GM19238 (cell line): ENCODE measurements around the gene ZNF717.
"Not testable (repeated sequence)": the region's sequence is repeated elsewhere in the genome, so short reads cannot be mapped to it uniquely, and the experiment has no call there.

Experiments
- DNase-seq: peaks from one replicate; pipeline ENCODE4 v3.0.0; 2011; ENCODE audit warnings: low spot score; ENCODE audit not compliant: insufficient read length

ZNF717 gene

DNA sequence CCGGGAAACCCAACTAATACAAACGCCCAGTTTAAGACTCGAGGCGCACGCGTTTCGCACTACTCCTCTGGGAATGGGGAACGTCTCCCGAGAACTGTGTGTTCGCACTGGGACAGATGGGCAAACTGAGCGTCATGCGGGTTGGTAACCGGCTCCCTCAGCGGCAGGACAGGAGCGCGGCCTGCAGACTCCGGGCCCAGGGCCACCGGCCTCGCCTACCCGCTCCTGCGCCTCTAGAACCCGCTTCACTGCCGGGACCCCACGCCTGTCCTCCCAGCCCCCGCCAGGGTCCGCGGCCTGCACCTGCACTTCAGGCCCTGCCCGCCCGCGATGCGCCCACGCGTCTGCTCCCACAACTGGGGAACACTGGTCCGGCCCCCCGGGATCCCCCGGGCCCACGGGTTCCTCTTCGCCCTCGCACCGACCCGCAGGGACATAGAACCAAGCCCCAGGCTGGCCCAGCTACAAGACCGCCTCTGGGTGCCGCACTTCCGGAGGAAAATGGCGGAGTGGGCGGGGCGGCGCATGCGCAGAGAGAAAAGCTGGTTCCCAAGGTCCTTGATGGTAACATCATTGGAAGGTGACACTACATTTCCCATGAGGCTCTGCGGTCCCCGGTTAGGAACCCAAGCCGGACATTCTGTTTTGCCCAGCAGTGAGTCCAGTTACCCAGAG is at the start of gene ZNF717:
ZNF717 (minus strand) TSS at position 469 of the 675 bp plus-strand sequence. CDS start 2,187 bp downstream, outside the sequence.
- DNase-seq: not testable (repeated sequence)

GRCh38 chr3:75831076-75831475 is 45.7 kb upstream of the ZNF717 start:
- DNase-seq: not testable (repeated sequence)

DNA sequence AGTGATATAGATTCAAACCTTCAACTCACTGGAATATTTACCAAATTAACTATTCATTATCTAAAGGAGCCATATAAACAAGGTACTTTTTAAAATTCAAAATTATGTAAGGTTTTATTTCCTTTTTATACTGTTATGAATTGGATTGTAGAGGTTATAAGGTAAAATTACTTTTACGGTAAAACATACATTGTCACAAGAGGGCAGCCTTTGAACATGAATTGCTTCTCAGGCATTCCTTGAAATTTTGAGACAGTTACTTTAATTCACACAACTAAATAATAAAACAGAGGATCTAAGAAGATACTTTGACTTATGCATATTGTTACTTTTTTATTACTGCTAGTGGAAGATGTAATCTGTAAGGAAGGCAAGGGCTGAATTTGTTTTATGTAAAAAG is 32.7 kb upstream of the ZNF717 start:
- DNase-seq: not testable (repeated sequence)

DNA sequence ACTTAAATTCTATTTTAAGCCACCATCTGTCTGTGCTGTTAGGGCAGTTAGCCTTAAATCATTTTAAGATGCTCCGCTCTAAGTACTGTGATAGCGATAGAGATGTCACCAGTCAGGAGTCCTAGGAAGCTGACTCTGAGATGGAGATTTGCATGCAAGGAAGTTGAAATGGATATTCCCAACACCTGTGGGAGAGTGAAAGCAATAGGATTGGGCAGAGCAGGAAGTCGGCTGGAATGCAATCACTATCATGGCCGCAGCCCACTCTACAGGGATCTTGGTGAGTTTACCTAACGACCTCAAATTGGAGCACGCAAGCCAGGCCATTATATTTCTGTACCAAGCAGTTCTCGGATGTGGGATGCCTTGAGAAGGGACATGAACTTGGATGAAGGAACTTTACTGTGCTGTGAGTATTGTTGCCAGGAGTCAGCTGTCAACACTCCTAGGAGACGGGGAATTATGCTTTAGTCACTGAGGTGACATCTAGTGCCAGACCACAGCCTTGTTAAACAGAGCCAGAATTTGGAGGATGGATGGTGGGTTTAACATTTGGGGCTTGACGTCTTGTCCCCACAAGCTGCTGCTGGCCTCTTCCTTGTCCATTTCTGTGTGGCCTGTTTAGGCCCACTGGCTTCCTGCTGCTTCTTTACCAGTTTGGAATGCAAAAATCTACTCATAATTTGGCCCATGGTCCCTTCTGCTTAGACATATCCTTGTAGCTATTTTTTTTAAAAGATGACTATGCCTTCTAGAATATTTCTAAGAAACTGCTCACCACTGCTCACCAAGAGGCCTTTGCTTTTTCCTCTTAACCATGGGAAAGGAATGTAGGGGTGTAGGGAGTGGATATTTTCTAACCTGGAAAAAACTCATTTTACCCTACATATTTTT is 31.2 kb upstream of the ZNF717 start:
- not testable (repeated sequence) for DNase-seq

DNA sequence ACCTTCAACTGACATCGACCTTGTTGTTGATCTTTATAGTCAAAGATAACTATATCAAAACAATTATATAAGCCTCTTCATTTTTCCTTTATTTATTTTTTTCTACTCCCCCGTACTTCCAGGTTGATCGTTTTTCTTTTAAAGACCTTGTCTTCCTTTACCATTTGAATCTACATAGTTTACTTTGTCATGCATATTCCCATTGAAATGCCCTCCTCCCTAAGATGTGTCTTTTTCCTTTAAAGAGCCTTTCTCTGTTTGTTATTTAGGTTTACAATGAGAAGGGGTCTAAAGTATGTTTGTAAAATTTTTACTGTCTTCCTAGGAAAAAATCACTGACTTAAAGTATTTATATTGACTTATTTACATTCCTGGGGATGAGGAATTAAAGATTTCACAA is 29.4 kb upstream of the ZNF717 start:
- DNase-seq: no peak

DNA sequence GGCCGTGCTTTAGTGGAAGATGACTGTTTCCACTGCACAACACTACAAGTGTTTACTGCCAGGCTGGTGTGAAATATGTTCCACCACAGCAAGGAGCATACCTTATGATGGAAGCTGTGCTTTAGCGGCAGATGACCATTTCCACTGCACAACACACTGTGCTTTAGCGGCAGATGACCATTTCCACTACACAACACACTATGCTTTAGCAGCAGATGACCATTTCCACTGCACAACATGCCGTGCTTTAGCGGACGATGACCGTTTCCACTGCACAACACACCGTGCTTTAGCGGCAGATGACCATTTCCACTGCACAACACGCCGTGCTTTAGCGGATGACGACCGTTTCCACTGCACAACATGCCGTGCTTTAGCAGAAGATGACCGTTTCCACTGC is 2.8 kb downstream of the ZNF717 start:
- no peak for DNase-seq

GRCh38 chr3:75781079-75781745 is 4.1 kb downstream of the ZNF717 start:
- no peak for DNase-seq

- DNase-seq: not testable (repeated sequence)
Observed at GRCh38 chr3:75777742-75778141, 7.6 kb downstream of the ZNF717 start.

DNA sequence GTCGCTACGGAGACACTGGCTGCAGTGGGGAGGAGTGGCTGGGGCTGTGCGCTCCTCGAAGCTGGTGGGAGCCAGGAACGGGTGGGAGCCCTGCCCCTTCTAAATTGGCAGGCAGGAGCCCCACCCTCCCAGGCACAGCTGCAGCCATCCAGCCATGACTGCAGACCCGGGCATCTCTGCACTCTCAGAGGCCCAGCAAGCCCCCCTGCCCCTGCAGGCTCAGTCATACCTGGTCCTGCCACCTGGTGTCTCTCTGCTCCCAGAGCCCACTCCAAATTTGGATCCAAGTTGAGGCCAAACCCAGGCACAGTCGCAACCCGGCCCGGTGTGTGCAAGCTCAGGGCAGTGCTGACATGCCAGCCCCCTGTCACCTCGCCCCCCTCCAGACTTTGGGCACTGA is 13.7 kb downstream of the ZNF717 start:
- not testable (repeated sequence) for DNase-seq

GRCh38 chr3:75768303-75769017 is 16.9 kb downstream of the ZNF717 start:
- DNase-seq: no peak

DNA sequence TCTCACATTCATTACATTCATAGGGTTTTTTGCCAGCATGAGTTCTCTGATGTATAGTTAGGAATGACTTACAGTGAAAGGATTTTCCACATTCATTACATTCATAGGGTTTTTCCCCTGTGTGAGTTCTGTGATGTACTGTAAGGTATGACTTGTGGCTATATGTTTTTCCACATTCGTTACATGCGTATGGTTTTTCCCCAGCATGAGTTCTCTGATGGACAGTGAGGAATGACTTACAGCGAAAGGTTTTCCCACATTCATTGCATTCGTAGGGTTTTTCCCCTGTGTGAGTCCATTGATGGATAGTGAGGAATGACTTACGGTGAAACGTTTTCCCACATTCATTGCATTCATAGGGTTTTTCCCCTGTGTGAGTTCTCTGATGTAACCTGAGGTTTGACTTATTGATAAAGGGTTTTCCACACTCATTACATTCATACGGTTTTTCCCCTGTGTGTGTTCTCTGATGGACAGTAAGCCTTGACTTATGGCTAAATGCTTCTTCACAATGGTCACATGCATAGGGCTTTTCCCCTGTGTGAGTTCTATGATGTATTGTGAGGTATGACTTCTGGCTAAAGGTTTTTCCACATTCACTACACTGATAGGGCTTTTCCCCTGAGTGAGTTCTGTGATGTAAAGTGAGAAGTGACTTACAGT is 47.4 kb downstream of the ZNF717 start:
- DNase-seq: no peak

GRCh38 chr3:75727985-75728384 is 57.4 kb downstream of the ZNF717 start:
- no peak for DNase-seq

- DNase-seq: no peak
Observed at GRCh38 chr3:75692061-75692460, 93.3 kb downstream of the ZNF717 start.

- DNase-seq: no peak
Observed at GRCh38 chr3:75687323-75687722, 98.0 kb downstream of the ZNF717 start.
